Memory B cell (primary cell): ENCODE data around the gene KRT39.
A peak's percentile ranks its signal among the peaks of the same experiment; 100 is the strongest.
"Not testable (repeated sequence)": the region's sequence is repeated elsewhere in the genome, so short reads cannot be mapped to it uniquely, and the experiment has no call there.

Experiments
- ATAC-seq: fragments of 150-1000 bp; cut with Tn5 transposase; 2 replicates; pipeline ENCODE4 v1.10.0; 2021; ENCODE audit warnings: low read depth, mild to moderate bottlenecking, moderate library complexity
- DNase-seq, 2 donors: peaks; one replicate each; pipeline ENCODE4 v3.0.0; 2022; ENCODE audit warnings: low spot score in 2 of 2
- H3K27ac Mint-ChIP-seq: one replicate; pipeline ENCODE4 v1.8.0; 2022; ENCODE audit warnings: mild to moderate bottlenecking, moderate library complexity, mixed read lengths
- H3K27me3 Mint-ChIP-seq: one replicate; pipeline ENCODE4 v1.8.0; 2022; ENCODE audit warnings: mixed read lengths
- H3K36me3 Mint-ChIP-seq: one replicate; pipeline ENCODE4 v1.8.0; 2022; ENCODE audit warnings: mild to moderate bottlenecking, mixed read lengths
- H3K4me1 Mint-ChIP-seq: one replicate; pipeline ENCODE4 v1.8.0; 2022; ENCODE audit warnings: mixed read lengths
- H3K4me3 Mint-ChIP-seq: one replicate; pipeline ENCODE4 v1.8.0; 2022; ENCODE audit warnings: mild to moderate bottlenecking, moderate library complexity, mixed read lengths
- H3K9me3 Mint-ChIP-seq: one replicate; pipeline ENCODE4 v1.8.0; 2022; ENCODE audit warnings: mixed read lengths

The KRT39 gene

GRCh38 chr17:40942553-40942952 lies 24.2 kb downstream of the KRT39 start:
- H3K9me3 Mint-ChIP-seq, result peaks cover 8% of the 10 kb centered on the region
- ATAC-seq, result no peak
- H3K4me1 Mint-ChIP-seq, result peaks cover 4% of the 10 kb centered on the region
- H3K27me3 Mint-ChIP-seq, result peaks cover 33% of the 10 kb centered on the region
- H3K36me3 Mint-ChIP-seq, result peaks cover 2% of the 10 kb centered on the region
- no peak overlapping the region for H3K4me3 Mint-ChIP-seq
- no peak overlapping the region for H3K27ac Mint-ChIP-seq
- no peak for DNase-seq

- ATAC-seq (no peak), DNase-seq (no peak)
- H3K9me3 Mint-ChIP-seq, result peaks cover 8% of the 10 kb centered on the region
- H3K36me3 Mint-ChIP-seq, result peaks cover 2% of the 10 kb centered on the region
- no peak overlapping the region for H3K4me3 Mint-ChIP-seq
- peaks cover 25% of the 10 kb centered on the region for H3K27me3 Mint-ChIP-seq
- H3K27ac Mint-ChIP-seq, result no peak overlapping the region
- H3K4me1 Mint-ChIP-seq, result peaks cover 4% of the 10 kb centered on the region
Observed at GRCh38 chr17:40940266-40940665, 26.5 kb downstream of the KRT39 start.

- DNase-seq, result no peak
Observed at GRCh38 chr17:40938981-40939380, 27.8 kb downstream of the KRT39 start.

GRCh38 chr17:40937384-40937819 lies 29.3 kb downstream of the KRT39 start, which contains the start of gene KRT23:
Gene KRT23 (minus strand): TSS chr17:40937646. CDS start chr17:40936603, 1,043 bp downstream.
- DNase-seq, result no peak
- Mint-ChIP-seq H3K4me1 (peaks cover under 1% of the 10 kb centered on the region), H3K27me3 (peaks cover 12% of the 10 kb centered on the region), H3K27ac (no peak within 1 kb of the TSS), H3K4me3 (no peak within 1 kb of the TSS), H3K9me3 (peaks cover 1% of the 10 kb centered on the region), H3K36me3 (peaks cover 2% of the 10 kb centered on the region)
- no peak for ATAC-seq

More at GRCh38 chr17:40938981-40939380, 27.8 kb downstream of the KRT39 start:
- Mint-ChIP-seq H3K4me1 (peaks cover 4% of the 10 kb centered on the region), H3K36me3 (peaks cover 2% of the 10 kb centered on the region), H3K27me3 (peaks cover 20% of the 10 kb centered on the region), H3K27ac (no peak overlapping the region), H3K9me3 (peaks cover 8% of the 10 kb centered on the region), H3K4me3 (no peak overlapping the region)
- ATAC-seq, result no peak

GRCh38 chr17:40936976-40937375 lies 29.8 kb downstream of the KRT39 start:
- Mint-ChIP-seq H3K27ac (no peak overlapping the region), H3K27me3 (peaks cover 10% of the 10 kb centered on the region), H3K4me3 (no peak overlapping the region), H3K36me3 (no peaks in the 10 kb centered on the region), H3K4me1 (no peaks in the 10 kb centered on the region), H3K9me3 (no peaks in the 10 kb centered on the region)
- DNase-seq, result no peak
- ATAC-seq, result no peak

- Mint-ChIP-seq H3K36me3 (no peaks in the 10 kb centered on the region), H3K27me3 (peaks cover 10% of the 10 kb centered on the region), H3K27ac (no peak overlapping the region), H3K4me1 (no peaks in the 10 kb centered on the region), H3K9me3 (no peaks in the 10 kb centered on the region), H3K4me3 (no peak overlapping the region)
- DNase-seq, result no peak
- ATAC-seq, result no peak
Observed at GRCh38 chr17:40936437-40936971, 30.2 kb downstream of the KRT39 start.

- Mint-ChIP-seq H3K4me3 (no peak overlapping the region), H3K4me1 (no peaks in the 10 kb centered on the region), H3K9me3 (no peaks in the 10 kb centered on the region), H3K36me3 (no peaks in the 10 kb centered on the region), H3K27ac (no peak overlapping the region), H3K27me3 (peaks cover 12% of the 10 kb centered on the region)
- ATAC-seq (no peak), DNase-seq (no peak)
Observed at GRCh38 chr17:40935624-40936023, 31.1 kb downstream of the KRT39 start.

- Mint-ChIP-seq H3K27me3 (peaks cover 12% of the 10 kb centered on the region), H3K9me3 (no peaks in the 10 kb centered on the region), H3K36me3 (no peaks in the 10 kb centered on the region), H3K27ac (no peak overlapping the region), H3K4me3 (no peak overlapping the region), H3K4me1 (no peaks in the 10 kb centered on the region)
- no peak for ATAC-seq
- DNase-seq, result no peak
Observed at GRCh38 chr17:40932608-40933007, 34.1 kb downstream of the KRT39 start.

- ATAC-seq (no peak), DNase-seq (no peak)
- Mint-ChIP-seq H3K4me1 (no peaks in the 10 kb centered on the region), H3K27me3 (peaks cover 12% of the 10 kb centered on the region), H3K27ac (no peak overlapping the region), H3K36me3 (no peaks in the 10 kb centered on the region), H3K9me3 (no peaks in the 10 kb centered on the region), H3K4me3 (no peak overlapping the region)
Observed at GRCh38 chr17:40931311-40931710, 35.4 kb downstream of the KRT39 start.

GRCh38 chr17:40926341-40926740 lies 40.4 kb downstream of the KRT39 start:
- Mint-ChIP-seq H3K4me1 (no peaks in the 10 kb centered on the region), H3K9me3 (no peaks in the 10 kb centered on the region), H3K4me3 (no peak overlapping the region), H3K36me3 (peaks cover 1% of the 10 kb centered on the region), H3K27ac (no peak overlapping the region), H3K27me3 (peaks cover 19% of the 10 kb centered on the region)
- no peak for ATAC-seq
- DNase-seq, result no peak

GRCh38 chr17:40922239-40922638 lies 44.5 kb downstream of the KRT39 start:
- Mint-ChIP-seq H3K36me3 (peaks cover 1% of the 10 kb centered on the region), H3K27ac (no peak overlapping the region), H3K9me3 (no peaks in the 10 kb centered on the region), H3K27me3 (peaks cover 16% of the 10 kb centered on the region), H3K4me3 (no peak overlapping the region), H3K4me1 (no peaks in the 10 kb centered on the region)
- no peak for DNase-seq
- ATAC-seq, result no peak

- Mint-ChIP-seq H3K27ac (no peak overlapping the region), H3K36me3 (peaks cover 1% of the 10 kb centered on the region), H3K9me3 (no peaks in the 10 kb centered on the region), H3K4me1 (no peaks in the 10 kb centered on the region), H3K27me3 (peaks cover 9% of the 10 kb centered on the region), H3K4me3 (no peak overlapping the region)
- DNase-seq, result no peak
- ATAC-seq, result no peak
Observed at GRCh38 chr17:40921026-40921425, 45.7 kb downstream of the KRT39 start.

- not testable (repeated sequence) for ATAC-seq, H3K9me3 Mint-ChIP-seq, H3K36me3 Mint-ChIP-seq, H3K4me3 Mint-ChIP-seq, DNase-seq, H3K27ac Mint-ChIP-seq, H3K4me1 Mint-ChIP-seq, H3K27me3 Mint-ChIP-seq
Observed at GRCh38 chr17:40917116-40917515, 49.6 kb downstream of the KRT39 start.

- Mint-ChIP-seq H3K4me3 (no peak overlapping the region), H3K36me3 (no peaks in the 10 kb centered on the region), H3K27ac (no peak overlapping the region), H3K9me3 (no peaks in the 10 kb centered on the region), H3K4me1 (peaks cover 4% of the 10 kb centered on the region), H3K27me3 (peaks cover 6% of the 10 kb centered on the region)
- ATAC-seq (no peak), DNase-seq (no peak)
Observed at GRCh38 chr17:40916366-40916765, 50.4 kb downstream of the KRT39 start.

GRCh38 chr17:40915721-40916256 lies 51.0 kb downstream of the KRT39 start:
- H3K36me3 Mint-ChIP-seq, result no peaks in the 10 kb centered on the region
- H3K27me3 Mint-ChIP-seq, result peaks cover 5% of the 10 kb centered on the region
- ATAC-seq (peak; percentile 32), DNase-seq (no peak)
- H3K9me3 Mint-ChIP-seq, result no peaks in the 10 kb centered on the region
- no peak overlapping the region for H3K4me3 Mint-ChIP-seq
- peaks cover 4% of the 10 kb centered on the region for H3K4me1 Mint-ChIP-seq
- H3K27ac Mint-ChIP-seq, result no peak overlapping the region
